ENCODE results near the gene MTUS2.

GRCh38 chr13:28837111-28837510 is 17.0 kb downstream of the MTUS2 start:
- TF ChIP-seq CTCF (IDR thresholded peaks at IDR 0.05; ENCODE audit: borderline replicate concordance, extremely low read depth, low read length, poor library complexity, severe bottlenecking), result no peak
- no peak for TF ChIP-seq EZH2 (IDR thresholded peaks at IDR 0.05; ENCODE audit: borderline replicate concordance, low read depth, low read length, severe bottlenecking)

All from DND-41 (cell line).